BJ (cell line): Measurements from ENCODE around the gene TPTE. TPM values are rescaled to one million over a fixed set of nuclear protein-coding genes. Genes with fewer than 3 reads are reported as not detected.
"Not testable (repeated sequence)": the region's sequence is repeated elsewhere in the genome, so short reads cannot be mapped to it uniquely, and the experiment has no call there.

Experiments
- CTCF ChIA-PET: fragments of 350-600 bp; formaldehyde crosslinking; extraction: SDS; loops from one replicate; lab custom pipeline; 2021; ENCODE audit warnings: antibody characterized with exemption, inconsistent platforms; lab: Yijun Ruan, JAX
- POLR2A ChIA-PET: fragments of 300-600 bp; sonication (Branson Sonifier 250); formaldehyde crosslinking; extraction: SDS; loops from one replicate; lab custom pipeline; 2021; ENCODE audit warnings: antibody characterized with exemption; lab: Charles Lee
- DNase-seq: peaks from one replicate; pipeline ENCODE4 v3.0.0-alpha.2; 2011; ENCODE audit warnings: low read depth
- H3K27me3 ChIP-seq: 2 replicates; pipeline ENCODE4 v1.6.0; 2011; ENCODE audit warnings: low read length; ENCODE audit not compliant: control insufficient read depth, insufficient read depth
- H3K36me3 ChIP-seq: 2 replicates; pipeline ENCODE4 v1.5.1; 2011; ENCODE audit warnings: low read length; ENCODE audit not compliant: control insufficient read depth, insufficient read depth
- H3K4me3 ChIP-seq: 2 replicates; pipeline ENCODE4 v1.5.1; 2011; ENCODE audit warnings: low read depth, mild to moderate bottlenecking, control low read depth, low read length
- polyA plus RNA-seq: library from polyadenylated mRNA; depleted of rRNA; stranded (reverse); fragments of >200 nt; gene quantifications from 2 replicates; pipeline ENCODE4 v1.2.3, GENCODE V29; 2011
- TF ChIP-seq, protein P1 (sequence below): IDR thresholded peaks from 2 replicates; pipeline ENCODE4 v1.5.1; 2011; ENCODE audit warnings: low read depth, mild to moderate bottlenecking, control low read depth, inconsistent platforms, low read length, moderate library complexity; ENCODE audit not compliant: insufficient read depth

TPTE gene
- polyA plus RNA-seq, 1 experiment = not detected

DNA sequence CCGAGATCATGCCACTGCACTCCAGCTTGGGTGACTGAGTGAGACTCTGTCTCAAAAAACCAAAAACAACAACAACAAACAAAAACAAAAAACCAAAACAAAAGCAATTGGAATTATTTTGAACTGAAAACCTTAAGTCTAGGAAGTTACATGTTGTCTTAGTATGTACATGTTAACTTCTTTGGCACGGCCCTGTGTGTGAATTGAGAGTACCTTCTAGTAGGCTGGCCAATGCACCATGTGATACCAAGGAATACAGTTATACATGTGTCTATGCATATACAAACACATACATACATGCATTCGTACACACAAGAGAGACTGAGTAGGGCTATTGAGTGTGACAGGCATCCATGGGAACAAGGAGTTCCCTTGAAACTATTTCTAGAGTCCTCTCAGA, 18.6 kb downstream of the TPTE start:
- no peak for DNase-seq
- H3K36me3 ChIP-seq = no peaks in the 10 kb centered on the region
- H3K27me3 ChIP-seq = no peaks in the 10 kb centered on the region; the same call in 1 of the 2 replicates
- TF ChIP-seq, protein P1, sequence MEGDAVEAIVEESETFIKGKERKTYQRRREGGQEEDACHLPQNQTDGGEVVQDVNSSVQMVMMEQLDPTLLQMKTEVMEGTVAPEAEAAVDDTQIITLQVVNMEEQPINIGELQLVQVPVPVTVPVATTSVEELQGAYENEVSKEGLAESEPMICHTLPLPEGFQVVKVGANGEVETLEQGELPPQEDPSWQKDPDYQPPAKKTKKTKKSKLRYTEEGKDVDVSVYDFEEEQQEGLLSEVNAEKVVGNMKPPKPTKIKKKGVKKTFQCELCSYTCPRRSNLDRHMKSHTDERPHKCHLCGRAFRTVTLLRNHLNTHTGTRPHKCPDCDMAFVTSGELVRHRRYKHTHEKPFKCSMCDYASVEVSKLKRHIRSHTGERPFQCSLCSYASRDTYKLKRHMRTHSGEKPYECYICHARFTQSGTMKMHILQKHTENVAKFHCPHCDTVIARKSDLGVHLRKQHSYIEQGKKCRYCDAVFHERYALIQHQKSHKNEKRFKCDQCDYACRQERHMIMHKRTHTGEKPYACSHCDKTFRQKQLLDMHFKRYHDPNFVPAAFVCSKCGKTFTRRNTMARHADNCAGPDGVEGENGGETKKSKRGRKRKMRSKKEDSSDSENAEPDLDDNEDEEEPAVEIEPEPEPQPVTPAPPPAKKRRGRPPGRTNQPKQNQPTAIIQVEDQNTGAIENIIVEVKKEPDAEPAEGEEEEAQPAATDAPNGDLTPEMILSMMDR = no peak
- POLR2A ChIA-PET = no interaction called here
- CTCF ChIA-PET = no interaction called here
- H3K4me3 ChIP-seq = no peak overlapping the region

DNA sequence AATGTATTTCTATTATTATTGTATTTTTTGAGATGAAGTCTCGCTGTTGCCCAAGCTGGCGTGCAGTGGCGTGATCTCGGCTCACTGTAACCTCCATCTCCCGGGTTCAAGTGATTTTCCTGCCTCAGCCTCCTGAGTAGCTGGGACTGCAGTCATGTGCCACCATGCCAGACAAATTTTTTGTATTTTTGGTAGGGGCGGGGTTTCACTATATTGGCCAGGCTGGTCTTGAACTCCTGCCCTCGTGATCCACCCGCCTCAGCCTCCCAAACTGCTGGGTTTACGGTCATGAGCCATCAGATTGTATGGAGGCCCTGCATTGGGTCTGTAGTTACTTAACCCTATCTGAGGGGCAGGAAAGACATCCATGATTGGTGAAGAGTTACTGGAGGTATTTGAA, 23.0 kb downstream of the TPTE start:
- POLR2A ChIA-PET, H3K4me3 ChIP-seq, CTCF ChIA-PET, H3K36me3 ChIP-seq, DNase-seq, H3K27me3 ChIP-seq: not testable (repeated sequence)

DNA sequence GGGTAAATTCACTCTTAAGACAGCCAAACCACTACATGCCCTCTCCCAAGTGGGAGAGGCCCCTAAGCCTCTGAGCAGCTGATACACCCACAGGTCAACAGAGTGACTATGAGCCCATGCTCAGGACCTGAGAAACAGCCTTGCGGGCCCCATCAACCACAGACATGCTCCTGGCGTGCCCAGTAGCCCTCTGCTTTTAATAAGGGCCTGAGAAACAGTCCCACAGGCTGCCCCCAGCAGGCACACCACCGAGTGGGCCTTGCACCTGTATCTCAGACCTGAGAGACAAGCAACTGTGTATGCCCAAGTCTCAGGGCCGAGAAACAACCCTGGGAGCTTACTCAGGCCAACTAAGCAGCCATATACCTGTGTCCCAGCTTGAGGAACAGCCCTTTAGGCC, 26.5 kb downstream of the TPTE start:
- POLR2A ChIA-PET, H3K36me3 ChIP-seq, DNase-seq, H3K4me3 ChIP-seq, CTCF ChIA-PET, H3K27me3 ChIP-seq: not testable (repeated sequence)

DNA sequence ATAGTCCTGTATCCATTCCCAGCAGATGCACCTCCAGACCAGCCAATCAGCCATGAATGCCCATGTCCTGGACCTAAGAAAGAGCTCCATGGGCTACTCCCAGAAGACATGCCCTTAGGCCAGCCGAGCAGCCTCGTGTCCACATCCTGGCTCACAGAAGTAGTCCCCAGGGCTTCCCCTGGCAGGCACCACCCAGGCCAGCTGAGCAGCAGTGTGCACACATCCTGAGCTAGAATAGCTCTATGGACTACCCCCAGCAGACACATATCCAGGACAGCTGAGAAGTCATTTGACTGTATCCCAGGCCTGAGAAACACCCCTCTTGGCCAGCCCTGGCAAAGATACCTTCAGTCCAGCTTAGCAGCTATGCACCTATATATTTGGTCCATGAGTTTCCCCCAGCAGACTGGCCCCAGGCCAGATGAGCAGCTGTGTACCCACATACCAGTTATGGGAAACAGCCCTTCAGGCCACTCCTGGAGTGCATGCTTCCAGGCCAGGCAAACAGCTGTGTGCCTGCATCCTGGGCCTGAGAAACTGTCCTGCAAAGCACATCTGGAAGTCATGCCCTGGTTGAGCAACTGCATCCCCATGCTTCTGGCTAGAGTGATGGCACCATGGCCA, 27.1 kb downstream of the TPTE start:
- H3K27me3 ChIP-seq, CTCF ChIA-PET, H3K36me3 ChIP-seq, POLR2A ChIA-PET, DNase-seq, H3K4me3 ChIP-seq: not testable (repeated sequence)

DNA sequence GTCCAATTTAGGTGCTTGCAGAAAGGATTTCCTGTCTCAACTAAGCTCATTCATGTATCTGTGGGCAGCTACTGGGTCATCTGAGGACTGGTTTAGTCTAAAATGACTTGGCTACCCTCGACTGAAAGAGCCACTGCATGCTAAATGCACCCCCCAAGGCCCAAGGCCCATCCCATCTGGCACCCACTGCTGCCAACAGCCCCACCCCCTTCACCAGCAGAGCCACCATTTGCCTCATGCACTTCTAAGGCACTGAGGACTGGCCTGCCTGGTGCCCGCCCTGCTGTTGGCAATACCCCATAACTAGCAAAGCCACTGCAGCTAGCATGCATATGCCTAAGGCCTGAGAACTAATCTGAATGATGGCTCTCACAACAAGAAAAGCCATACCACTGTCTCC, 49.4 kb downstream of the TPTE start:
- CTCF ChIA-PET, H3K36me3 ChIP-seq: not testable (repeated sequence)

DNA sequence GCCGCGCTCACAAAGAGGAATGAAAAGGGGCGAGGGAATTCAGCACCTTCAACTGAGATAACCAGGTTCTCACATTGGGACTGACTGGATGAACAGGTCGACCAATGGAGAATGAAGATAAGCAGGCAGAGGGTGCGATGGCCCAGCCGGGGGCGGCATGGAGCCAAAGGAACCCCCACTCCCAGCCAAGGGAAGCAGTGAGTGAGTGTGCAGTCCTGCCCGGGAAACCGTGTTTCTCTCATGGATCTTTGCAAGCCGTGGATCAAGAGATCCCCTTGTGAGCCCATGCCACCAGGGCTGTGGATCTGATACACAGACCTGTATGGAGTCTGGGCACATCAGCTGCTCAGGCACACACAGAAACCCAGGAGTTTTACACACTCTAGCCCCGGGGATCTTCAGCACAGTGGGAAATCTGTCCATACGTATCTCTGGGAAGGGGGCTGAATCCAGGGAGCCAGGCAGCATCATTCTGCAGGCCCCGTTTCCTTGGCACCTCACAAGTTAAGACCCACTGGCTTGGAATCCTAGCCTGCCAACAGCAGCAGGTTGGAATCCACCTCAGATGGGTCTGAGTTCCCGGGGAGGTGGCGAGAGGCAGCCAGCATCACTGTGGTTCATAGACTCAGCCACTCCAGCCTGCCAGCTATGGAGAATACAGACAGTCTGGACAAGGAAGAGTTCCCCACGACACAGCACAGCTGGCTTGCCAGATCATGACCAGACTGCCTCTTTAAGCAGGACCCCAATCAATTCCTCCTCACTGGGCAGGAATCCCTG, 53.3 kb downstream of the TPTE start:
- H3K4me3 ChIP-seq, CTCF ChIA-PET, POLR2A ChIA-PET, H3K36me3 ChIP-seq, DNase-seq, H3K27me3 ChIP-seq: not testable (repeated sequence)

More for the DNA sequence above, 49.4 kb downstream of the TPTE start:
- POLR2A ChIA-PET, H3K4me3 ChIP-seq, DNase-seq, H3K27me3 ChIP-seq: not testable (repeated sequence)

DNA sequence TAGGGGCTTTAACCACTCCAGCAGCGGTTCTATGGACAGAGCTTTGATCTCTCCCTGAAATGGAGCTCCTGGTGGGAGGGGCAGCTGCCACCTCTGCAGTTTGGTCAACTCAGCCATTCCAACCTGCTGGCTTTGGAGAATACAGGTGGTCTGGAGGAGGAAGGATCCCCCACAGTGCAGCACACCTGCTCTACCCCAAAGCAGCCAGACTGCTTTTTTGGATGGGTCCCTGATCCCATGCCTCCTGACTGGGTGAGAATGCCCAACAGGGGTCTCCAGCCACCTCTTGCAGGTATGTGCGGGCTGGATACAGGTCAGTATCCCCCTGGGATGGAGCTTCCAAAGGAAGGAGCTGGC, 53.9 kb downstream of the TPTE start:
- ChIA-PET CTCF (no interaction called here), POLR2A (no interaction called here)
- no peak overlapping the region for H3K4me3 ChIP-seq
- H3K36me3 ChIP-seq = no peaks in the 10 kb centered on the region
- TF ChIP-seq, protein P1 = no peak
- no peaks in the 10 kb centered on the region for H3K27me3 ChIP-seq
- no peak for DNase-seq

DNA sequence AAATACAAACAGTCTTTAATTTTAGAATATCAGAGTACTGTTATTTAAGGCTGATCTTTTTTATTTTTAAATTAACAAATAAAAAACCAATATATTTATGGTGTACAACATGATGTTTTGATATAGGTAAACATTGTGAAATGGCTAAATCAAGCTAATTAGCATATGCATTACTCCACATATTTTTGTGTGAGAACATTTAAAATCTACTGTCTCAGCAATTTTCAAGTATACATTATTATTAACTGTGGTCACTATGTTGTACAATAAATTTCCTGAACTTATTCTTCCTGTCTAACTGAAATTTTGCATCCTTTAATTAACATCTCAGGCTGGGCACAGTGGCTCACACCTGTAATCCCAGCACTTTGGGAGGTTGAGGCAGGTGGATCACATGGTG, 57.5 kb downstream of the TPTE start:
- H3K36me3 ChIP-seq, CTCF ChIA-PET, POLR2A ChIA-PET, H3K4me3 ChIP-seq, DNase-seq, H3K27me3 ChIP-seq: not testable (repeated sequence)

DNA sequence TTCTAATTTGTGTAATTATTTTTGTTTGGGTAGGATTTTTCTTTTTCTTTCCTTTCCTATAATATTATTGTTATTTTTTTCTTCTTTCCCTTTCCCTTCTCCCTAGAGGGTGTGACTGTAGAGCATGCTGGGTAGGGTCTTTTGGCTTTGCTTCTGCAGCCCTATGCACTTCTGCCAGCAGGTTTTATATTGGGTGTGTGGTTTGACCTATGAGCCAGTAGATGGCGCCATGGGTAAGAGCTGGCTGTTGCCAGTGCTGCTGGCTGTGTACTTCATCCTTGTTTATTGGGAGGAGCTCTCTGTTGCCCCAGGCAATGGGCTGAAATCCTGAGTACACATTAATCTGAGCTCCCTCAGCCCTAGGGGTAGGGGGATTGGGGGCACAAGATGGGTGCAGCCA, 67.7 kb downstream of the TPTE start:
- POLR2A ChIA-PET, CTCF ChIA-PET, H3K36me3 ChIP-seq, H3K4me3 ChIP-seq, DNase-seq, H3K27me3 ChIP-seq: not testable (repeated sequence)

DNA sequence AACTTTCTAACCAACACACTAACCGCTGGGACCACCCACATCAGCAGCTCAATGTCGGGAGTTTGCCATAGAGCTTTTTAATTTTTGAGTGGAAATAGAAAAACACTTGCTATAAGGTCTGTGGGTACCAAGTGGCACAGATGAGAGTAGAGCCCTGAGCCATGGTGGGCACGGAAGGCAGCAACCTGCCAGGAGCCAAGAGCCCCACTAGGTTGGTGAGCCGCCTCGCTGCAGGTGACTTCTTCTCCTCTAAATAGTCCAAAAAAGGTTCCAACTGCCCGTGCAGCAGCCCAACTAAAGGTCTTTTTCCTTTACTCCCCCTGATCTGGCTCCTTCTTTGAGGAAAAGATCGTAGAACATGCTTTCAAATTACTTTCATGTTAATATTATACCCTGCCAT, 85.7 kb downstream of the TPTE start:
- CTCF ChIA-PET, H3K36me3 ChIP-seq, DNase-seq, POLR2A ChIA-PET, H3K4me3 ChIP-seq, H3K27me3 ChIP-seq: not testable (repeated sequence)

DNA sequence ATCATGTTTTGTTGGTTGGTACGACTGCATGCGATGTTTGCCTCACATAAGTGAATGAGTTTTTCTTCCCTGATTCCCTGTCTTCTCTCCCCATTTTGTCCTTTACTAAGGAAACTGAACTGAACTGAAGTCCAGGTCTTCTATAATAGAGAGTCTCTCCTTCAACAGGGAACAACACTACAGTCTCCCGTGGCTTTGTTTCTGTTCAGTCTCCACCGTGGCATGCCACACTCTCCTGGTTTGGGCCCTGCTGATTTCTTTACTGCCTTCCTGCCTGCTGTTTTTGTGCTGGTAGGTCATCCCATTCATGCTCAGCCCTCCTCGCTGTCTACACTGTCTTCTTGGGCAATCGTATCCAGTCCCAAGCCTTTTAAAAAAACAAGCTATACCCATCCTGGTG, 92.9 kb downstream of the TPTE start:
- POLR2A ChIA-PET, H3K27me3 ChIP-seq, DNase-seq, CTCF ChIA-PET, H3K36me3 ChIP-seq, H3K4me3 ChIP-seq: not testable (repeated sequence)
